ENCODE data around the gene ALMS1.
"Not testable (repeated sequence)": the region's sequence is repeated elsewhere in the genome, so short reads cannot be mapped to it uniquely, and the experiment has no call there.

ALMS1 gene

DNA sequence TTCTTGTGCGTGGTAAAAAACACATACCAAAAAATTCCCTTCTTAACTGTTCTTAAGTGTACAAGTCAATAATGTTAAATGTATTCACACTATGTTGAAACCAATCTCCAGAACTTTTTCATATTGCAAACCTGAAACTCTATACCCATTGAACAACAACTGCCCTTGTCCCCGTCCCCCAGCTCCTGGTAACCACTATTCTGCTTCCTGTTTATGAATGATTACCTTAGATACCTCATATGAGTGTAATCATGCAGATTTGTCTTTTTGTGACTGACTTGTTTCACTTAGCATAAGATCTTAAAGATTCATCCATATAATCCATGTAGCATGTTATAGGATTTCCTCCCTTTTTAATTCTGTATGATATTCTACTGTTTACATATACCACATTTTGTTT lies 196.7 kb downstream of the ALMS1 start:
- Histone ChIP-seq H3K4me1 (no peaks in the 10 kb centered on the region), H3K36me3 (no peaks in the 10 kb centered on the region), H3K4me3 (ENCODE audit: low read depth, low read length) (no peak overlapping the region), H3K9me3 (no peaks in the 10 kb centered on the region), H3K27me3 (no peaks in the 10 kb centered on the region)
- TF ChIP-seq, protein P1, sequence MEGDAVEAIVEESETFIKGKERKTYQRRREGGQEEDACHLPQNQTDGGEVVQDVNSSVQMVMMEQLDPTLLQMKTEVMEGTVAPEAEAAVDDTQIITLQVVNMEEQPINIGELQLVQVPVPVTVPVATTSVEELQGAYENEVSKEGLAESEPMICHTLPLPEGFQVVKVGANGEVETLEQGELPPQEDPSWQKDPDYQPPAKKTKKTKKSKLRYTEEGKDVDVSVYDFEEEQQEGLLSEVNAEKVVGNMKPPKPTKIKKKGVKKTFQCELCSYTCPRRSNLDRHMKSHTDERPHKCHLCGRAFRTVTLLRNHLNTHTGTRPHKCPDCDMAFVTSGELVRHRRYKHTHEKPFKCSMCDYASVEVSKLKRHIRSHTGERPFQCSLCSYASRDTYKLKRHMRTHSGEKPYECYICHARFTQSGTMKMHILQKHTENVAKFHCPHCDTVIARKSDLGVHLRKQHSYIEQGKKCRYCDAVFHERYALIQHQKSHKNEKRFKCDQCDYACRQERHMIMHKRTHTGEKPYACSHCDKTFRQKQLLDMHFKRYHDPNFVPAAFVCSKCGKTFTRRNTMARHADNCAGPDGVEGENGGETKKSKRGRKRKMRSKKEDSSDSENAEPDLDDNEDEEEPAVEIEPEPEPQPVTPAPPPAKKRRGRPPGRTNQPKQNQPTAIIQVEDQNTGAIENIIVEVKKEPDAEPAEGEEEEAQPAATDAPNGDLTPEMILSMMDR (IDR thresholded peaks at IDR 0.05; ENCODE audit: low read depth, low read length), result no peak
- DNase-seq, result no peak

DNA sequence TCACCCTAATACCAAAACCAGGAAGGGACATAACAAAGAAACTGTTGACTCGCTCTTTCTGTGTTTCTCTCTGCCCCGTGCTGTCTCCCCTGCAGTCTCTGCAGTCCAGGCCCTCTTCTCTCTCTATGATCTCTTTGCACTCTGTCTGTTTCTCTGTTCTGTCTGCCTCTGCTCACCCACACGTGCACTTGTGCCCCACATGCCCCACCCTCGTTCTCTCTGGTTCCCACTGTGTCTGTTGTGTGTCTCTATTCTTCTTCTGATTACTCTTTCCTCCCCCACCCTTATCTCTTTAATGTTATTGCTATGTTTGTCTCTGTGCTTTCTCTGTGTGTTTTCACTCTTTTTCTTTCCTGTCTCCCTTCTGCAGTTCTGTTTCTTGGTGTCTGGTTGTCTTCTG lies 202.5 kb downstream of the ALMS1 start:
- no peaks in the 10 kb centered on the region for H3K27me3 ChIP-seq
- no peaks in the 10 kb centered on the region for H3K36me3 ChIP-seq
- no peak overlapping the region for H3K4me3 ChIP-seq (ENCODE audit: low read depth, low read length)
- no peaks in the 10 kb centered on the region for H3K4me1 ChIP-seq
- TF ChIP-seq, protein P1 (IDR thresholded peaks at IDR 0.05; ENCODE audit: low read depth, low read length), result no peak
- peak; percentile 63 for DNase-seq
- H3K9me3 ChIP-seq, result no peaks in the 10 kb centered on the region

DNA sequence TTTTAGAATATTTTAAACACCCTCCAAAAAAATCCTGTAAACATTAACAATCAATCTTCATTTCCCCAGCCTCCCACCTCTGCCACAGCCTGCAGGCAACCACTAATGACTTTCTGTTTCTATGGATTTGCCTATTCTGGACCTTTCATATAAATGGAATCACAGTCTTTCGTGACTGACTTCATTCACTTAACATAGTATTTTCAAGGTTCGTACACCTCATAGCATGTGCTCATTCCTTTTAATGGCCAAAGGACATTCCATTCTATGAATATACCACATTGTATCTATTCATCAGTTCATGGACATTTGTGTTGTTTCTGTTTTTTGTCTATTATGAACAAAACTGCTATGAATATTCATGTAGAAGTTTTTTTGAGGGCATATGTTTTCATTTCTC lies 208.0 kb downstream of the ALMS1 start:
- DNase-seq, result no peak
- TF ChIP-seq, protein P1 (IDR thresholded peaks at IDR 0.05; ENCODE audit: low read depth, low read length), result no peak
- Histone ChIP-seq H3K36me3 (no peaks in the 10 kb centered on the region), H3K4me1 (no peaks in the 10 kb centered on the region), H3K27me3 (no peaks in the 10 kb centered on the region), H3K4me3 (ENCODE audit: low read depth, low read length) (no peak overlapping the region), H3K9me3 (no peaks in the 10 kb centered on the region)

DNA sequence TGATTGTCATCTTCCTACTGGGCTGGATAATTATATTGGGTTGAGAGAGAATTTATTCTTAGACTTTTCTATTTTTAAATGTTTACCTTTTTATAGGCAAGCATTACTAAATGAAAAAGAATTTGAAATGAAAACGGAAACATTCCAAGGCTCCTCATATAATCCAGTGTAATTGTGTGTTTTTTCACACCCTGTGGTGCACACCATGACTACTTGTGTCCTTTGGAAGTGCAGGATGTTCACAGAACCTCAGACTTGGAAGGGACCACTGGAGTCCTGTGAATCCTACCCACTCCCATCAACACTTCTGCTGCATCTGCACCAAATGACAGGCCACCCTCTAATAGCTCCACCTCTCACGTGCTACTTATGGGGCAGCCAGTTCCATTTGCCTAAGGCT lies 208.6 kb downstream of the ALMS1 start:
- H3K4me1 ChIP-seq, result no peaks in the 10 kb centered on the region
- H3K27me3 ChIP-seq, result no peaks in the 10 kb centered on the region
- DNase-seq, result no peak
- no peaks in the 10 kb centered on the region for H3K9me3 ChIP-seq
- H3K4me3 ChIP-seq (ENCODE audit: low read depth, low read length), result no peak overlapping the region
- no peaks in the 10 kb centered on the region for H3K36me3 ChIP-seq
- TF ChIP-seq, protein P1 (IDR thresholded peaks at IDR 0.05; ENCODE audit: low read depth, low read length), result no peak

DNA sequence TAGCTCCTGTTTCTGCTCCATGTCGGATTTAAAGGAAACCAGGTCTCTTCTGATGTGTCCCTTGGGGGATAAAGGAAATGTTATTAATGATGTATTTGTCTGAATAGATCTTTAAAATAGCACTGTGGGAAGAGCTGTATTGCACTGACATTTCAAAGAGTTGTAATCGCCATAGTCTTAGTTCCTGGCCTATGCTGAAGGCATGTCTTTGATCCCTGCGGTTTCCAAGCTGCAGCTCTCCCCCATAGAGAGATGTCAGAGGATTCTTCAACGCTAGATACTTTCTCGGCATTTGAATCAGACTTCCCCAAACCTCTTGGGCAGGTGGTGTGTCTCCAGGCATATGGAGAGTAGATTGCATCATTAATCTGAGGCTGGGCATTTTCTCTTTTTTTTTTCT lies 216.1 kb downstream of the ALMS1 start:
- no peaks in the 10 kb centered on the region for H3K4me1 ChIP-seq
- H3K9me3 ChIP-seq, result no peaks in the 10 kb centered on the region
- no peaks in the 10 kb centered on the region for H3K27me3 ChIP-seq
- TF ChIP-seq, protein P1 (IDR thresholded peaks at IDR 0.05; ENCODE audit: low read depth, low read length), result no peak
- H3K36me3 ChIP-seq, result no peaks in the 10 kb centered on the region
- no peak for DNase-seq
- H3K4me3 ChIP-seq (ENCODE audit: low read depth, low read length), result no peak overlapping the region

DNA sequence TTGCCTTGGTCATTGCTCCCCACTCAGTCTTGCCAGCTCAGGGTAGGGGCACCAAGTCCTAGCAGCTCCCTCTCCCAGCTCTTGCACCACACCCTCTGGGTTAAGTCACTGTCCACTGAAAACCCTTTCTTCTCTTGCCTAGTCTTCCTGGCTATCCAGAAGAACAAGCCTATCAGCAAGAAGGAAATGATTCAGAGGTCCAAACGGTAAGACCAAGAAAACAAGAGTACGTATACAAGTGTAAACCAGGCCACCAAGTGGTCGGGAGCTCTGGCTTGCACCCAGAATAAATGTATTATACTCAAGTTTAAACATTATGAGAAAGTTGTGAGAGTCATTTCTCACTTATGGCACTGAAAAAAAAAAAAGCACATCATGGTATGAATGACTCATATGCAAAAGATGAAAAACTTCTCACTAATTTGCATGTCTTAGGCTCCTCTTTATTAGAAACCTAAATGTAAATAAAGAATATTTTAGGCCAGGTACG lies 217.5 kb downstream of the ALMS1 start:
- H3K4me1 ChIP-seq; H3K9me3 ChIP-seq; H3K27me3 ChIP-seq; DNase-seq; H3K4me3 ChIP-seq (ENCODE audit: low read depth, low read length); H3K36me3 ChIP-seq: not testable (repeated sequence)

DNA sequence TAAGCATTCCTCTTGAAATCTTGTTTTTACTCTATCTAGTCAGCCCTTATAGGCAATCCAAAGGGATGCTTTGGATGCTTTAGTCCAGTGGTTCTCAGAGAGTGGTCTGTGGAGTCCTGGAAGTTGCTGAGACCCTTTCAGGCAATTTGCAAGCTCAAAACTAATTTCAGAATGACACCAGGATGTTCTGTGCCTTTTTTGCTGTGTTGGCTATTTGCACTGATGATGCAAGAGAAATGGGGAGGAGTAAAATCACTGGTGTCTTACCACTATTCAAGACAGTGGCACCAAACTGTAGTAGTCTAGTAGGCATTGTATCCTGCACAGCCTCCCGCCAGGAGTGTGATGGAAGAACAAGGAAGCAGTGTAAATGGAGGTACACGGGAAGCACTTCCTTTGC lies 219.0 kb downstream of the ALMS1 start:
- H3K36me3 ChIP-seq; H3K9me3 ChIP-seq; H3K4me1 ChIP-seq; H3K4me3 ChIP-seq (ENCODE audit: low read depth, low read length); H3K27me3 ChIP-seq; DNase-seq: not testable (repeated sequence)

All from BE2C (cell line).